HG03469 (cell line): Measurements from ENCODE around the gene FOXN3.

Source experiments
- ATAC-seq: cut with Tn5 transposase; IDR thresholded peaks from one replicate; pipeline ENCODE4 v1.9.1; 2021; ENCODE audit warnings: mild to moderate bottlenecking, moderate library complexity, moderate number of reproducible peaks; ENCODE audit not compliant: unreplicated experiment

The FOXN3 gene

DNA sequence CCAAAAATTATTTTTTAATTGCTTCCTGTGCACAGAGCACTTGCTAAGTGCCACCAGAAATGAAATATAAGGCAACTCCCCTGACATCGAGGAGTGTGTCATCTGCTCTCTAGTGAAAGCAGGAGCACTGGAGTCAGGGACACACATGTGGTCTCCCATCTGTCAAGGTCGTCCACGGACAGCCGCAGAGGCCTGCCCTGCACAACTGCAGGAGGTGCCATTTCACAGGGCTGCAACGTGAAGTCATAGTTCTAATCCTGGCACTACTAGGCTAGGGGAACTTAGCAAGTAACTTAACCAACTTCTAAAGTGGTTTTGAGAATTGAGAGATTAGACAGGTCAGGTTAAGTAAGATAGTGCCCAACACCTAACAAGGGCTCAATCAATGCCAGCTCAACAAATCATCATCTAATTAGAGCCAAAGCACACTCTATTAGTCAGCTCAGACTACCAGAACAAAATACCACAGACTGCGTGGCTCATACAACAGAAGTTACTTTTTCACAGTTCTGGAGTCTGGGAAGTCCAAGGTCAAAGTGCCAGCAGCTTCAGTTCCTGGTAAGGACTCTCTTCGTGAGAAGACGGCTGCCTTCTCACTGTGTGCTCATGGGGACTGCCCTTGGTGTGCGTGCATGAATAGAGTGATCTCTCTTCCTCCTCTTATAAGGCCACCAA, 30.7 kb downstream of the FOXN3 start:
- no peak for ATAC-seq

GRCh38 chr14:89384636-89385035, 32.4 kb downstream of the FOXN3 start:
- ATAC-seq, result no peak

GRCh38 chr14:89384023-89384422, 33.0 kb downstream of the FOXN3 start:
- ATAC-seq, result peak; percentile 92

GRCh38 chr14:89382901-89383845, 33.9 kb downstream of the FOXN3 start:
- ATAC-seq, result no peak

DNA sequence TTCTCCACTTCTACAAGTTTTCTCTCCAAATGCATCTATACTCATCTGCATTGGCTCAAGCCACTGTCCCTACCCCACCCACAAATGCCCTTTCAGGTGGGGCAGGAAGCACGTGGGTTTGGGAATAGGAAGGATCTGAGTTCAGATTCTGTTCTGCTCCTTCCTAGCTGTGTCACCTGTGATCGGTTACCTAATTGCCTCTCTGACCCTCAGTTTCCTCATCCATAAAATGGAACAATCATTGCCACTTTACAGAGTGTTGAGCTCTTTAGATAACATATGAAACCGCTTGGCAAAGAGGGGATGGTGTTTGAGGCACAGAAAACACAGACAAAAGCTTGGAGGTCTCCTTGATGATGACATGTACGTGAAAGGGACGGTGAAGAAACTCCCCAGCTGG, 34.5 kb downstream of the FOXN3 start:
- ATAC-seq, result no peak

GRCh38 chr14:89379891-89380820, 36.9 kb downstream of the FOXN3 start:
- ATAC-seq, result no peak

DNA sequence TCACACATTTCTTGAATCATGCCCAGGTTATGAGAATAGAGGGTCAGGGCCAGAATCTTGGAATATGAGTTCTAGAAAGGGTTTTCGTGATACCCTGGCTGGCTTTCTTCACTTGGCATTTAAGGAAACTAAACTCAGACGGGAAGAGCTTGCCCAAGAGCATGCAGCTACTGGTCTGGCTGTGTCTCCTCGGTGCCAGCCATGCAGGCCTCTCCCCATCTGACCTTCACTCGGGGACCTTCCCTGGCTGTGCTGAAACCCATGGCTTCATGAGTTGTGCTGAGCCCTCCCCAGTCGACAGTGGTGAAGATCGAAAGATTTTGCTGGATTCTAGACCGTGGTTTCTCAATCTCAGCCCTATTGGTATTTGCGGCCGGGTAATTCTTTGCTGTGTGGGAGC, 38.0 kb downstream of the FOXN3 start:
- no peak for ATAC-seq

DNA sequence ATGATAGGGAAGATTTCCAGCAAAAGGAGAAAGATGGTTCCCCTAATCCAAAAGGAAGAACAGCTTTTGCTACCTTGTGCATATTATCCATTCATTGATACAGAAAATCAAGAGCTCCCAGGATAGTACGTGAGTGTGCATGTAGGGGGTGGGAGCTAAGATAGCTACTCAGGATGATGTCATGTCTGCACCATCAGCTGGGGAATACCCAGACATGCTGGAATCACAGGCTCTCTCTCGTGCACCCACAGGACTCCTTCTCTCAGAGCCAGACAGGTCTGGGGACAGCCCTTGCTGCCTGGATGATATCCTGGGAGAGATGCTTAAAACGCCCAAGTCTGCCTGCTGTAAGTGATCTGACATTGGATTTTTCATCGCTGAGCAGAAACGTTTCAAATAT, 38.9 kb downstream of the FOXN3 start:
- ATAC-seq, result peak; percentile 74

- no peak for ATAC-seq
Measured at GRCh38 chr14:89377544-89377943, 39.5 kb downstream of the FOXN3 start.

DNA sequence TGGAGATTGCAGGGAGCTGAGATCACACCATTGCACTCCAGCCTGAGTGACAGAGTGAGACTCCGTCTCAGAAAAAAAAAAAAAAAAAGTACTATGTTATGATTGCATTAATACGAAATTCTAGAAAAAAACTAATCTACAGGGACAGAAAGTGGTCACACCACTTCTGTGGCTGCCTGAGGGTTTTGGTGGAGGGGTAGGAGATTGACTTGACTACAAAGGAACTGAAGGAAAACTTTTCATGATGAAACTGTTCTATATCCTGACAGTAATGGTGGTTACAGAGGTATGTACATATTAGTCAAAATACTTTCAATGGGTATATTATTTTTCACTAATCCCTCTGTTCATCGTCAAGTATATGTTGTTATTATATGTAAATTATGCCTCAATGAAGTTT, 42.1 kb downstream of the FOXN3 start:
- no peak for ATAC-seq

- ATAC-seq, result no peak
Measured at GRCh38 chr14:89373185-89373584, 43.8 kb downstream of the FOXN3 start.

GRCh38 chr14:89372512-89372883, 44.5 kb downstream of the FOXN3 start:
- ATAC-seq, result no peak

GRCh38 chr14:89371585-89372511, 45.2 kb downstream of the FOXN3 start:
- no peak for ATAC-seq

- ATAC-seq, result no peak
Measured at GRCh38 chr14:89370781-89371180, 46.3 kb downstream of the FOXN3 start.

- no peak for ATAC-seq
Measured at GRCh38 chr14:89370381-89370780, 46.7 kb downstream of the FOXN3 start.

DNA sequence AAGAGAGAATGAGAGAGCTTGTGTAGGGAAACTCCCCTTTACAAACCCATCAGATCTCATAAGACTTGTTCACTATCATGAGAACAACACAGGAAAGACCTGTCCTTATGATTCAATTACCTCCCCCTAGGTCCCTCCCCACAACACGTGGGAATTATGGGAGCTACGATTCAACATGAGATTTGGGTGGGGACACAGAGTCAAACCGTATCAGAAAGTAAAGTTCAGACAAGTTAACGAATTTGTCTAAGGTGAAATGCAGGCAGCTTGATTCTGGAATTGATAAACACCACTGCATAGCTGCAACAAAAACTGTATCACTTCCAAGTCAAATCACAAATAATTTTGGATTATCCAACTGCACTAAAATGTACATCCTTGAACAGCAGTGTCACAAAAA, 47.4 kb downstream of the FOXN3 start:
- no peak for ATAC-seq

DNA sequence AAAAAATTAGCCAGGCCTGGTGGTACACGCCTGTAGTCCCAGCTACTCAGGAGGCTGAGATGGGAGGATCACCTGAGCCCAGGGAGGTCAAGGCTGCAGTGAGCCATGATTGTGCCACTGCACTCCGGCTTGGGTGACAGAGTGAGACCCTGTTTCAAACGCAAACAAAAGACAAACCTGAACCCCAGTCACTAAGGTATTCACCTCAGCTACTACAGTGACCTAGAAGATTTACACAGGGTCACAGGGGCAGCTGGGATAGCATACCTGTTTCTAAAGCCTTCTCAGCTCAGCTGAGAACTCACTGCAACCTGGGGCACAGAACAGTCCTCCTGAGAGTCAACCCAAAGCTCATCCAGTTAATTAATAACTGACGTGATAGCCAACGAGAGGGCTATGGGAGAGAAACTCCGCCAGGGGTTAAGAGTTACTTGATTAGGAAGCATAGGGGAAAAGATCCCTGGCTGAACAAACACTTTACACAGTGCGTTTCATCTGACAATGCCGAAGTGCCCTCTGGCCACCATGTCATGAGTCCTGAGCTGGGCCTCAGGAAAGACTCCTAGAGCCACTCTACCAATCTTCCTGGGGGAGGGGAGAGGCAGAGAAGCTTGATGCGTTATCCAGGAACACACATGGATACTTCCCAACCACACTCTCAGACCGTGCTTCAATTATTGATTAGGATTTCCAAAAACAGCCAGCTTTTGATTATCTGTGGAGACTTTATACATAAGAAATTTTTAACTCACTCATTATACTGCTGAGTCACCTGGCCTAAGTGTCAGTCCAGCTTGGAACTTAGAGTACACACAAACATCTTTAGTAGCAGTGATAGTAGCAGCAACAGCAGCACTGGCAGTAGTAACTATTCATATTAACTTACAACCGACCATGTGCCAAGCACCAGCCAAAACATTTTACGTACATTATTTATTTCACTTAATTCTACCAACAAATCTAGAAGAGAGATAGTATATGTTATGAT, 48.2 kb downstream of the FOXN3 start:
- no peak for ATAC-seq

DNA sequence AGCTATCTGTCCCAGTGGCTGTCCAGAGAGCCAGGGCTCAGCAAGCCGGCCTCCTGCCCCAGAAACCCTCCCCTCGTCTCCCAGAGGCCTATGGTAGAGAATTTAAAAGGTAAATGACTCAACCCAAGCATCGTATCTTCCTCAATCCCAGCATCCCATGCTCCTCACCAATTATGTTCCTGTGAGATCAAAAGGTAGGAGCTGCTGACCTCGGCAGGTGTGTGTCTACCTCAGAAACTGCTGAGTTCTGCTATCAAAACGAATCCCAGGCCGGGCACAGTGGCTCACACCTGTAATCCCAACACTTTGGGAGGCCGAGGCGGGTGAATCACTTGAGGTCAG, 49.3 kb downstream of the FOXN3 start:
- ATAC-seq, result no peak
